Right hindlimb (tissue), 1 donor: ENCODE measurements around the gene GPR4.
"Not testable (repeated sequence)": the region's sequence is repeated elsewhere in the genome, so short reads cannot be mapped to it uniquely, and the experiment has no call there.

Experiments
- DNase-seq: peaks from one replicate; pipeline ENCODE4 v3.0.0-alpha.2; 2018

GPR4 gene

GRCh38 chr19:45621976-45622503 lies 20.0 kb upstream of the GPR4 start:
- no peak for DNase-seq

- no peak for DNase-seq
Measured at GRCh38 chr19:45621389-45621788, 19.4 kb upstream of the GPR4 start.

- no peak for DNase-seq
Measured at GRCh38 chr19:45616704-45617017, 14.6 kb upstream of the GPR4 start.

- peak; percentile 93 for DNase-seq
Measured at GRCh38 chr19:45615795-45616703, 14.0 kb upstream of the GPR4 start.

- DNase-seq = not testable (repeated sequence)
Measured at GRCh38 chr19:45615056-45615455, 13.0 kb upstream of the GPR4 start.

GRCh38 chr19:45613926-45614725 lies 12.1 kb upstream of the GPR4 start:
- no peak for DNase-seq

GRCh38 chr19:45608948-45609347 lies 6.9 kb upstream of the GPR4 start:
- DNase-seq = no peak

GRCh38 chr19:45607071-45608029 lies 5.3 kb upstream of the GPR4 start:
- peak; percentile 84 for DNase-seq

GRCh38 chr19:45601115-45601514 lies 897 bp downstream of the GPR4 start:
- no peak for DNase-seq

GRCh38 chr19:45600340-45600885 lies 1.6 kb downstream of the GPR4 start:
- no peak for DNase-seq

- no peak for DNase-seq
Measured at GRCh38 chr19:45599286-45599685, 2.7 kb downstream of the GPR4 start.

GRCh38 chr19:45598267-45599001 lies 3.6 kb downstream of the GPR4 start:
- DNase-seq = no peak

- no peak for DNase-seq
Measured at GRCh38 chr19:45597425-45598111, 4.4 kb downstream of the GPR4 start.

- no peak for DNase-seq
Measured at GRCh38 chr19:45595814-45596213, 6.2 kb downstream of the GPR4 start.

- DNase-seq = no peak
Measured at GRCh38 chr19:45593520-45593919, 8.5 kb downstream of the GPR4 start.

GRCh38 chr19:45592366-45592765 lies 9.6 kb downstream of the GPR4 start:
- DNase-seq = no peak

- no peak for DNase-seq
Measured at GRCh38 chr19:45591638-45592005, 10.4 kb downstream of the GPR4 start.

- DNase-seq = no peak
Measured at GRCh38 chr19:45591004-45591637, 10.9 kb downstream of the GPR4 start.

- DNase-seq = no peak
Measured at GRCh38 chr19:45590300-45591003, 11.6 kb downstream of the GPR4 start.

- no peak for DNase-seq
Measured at GRCh38 chr19:45589768-45590167, 12.2 kb downstream of the GPR4 start.
